GM21423 (cell line): ENCODE measurements around the gene RFPL3.
"Not testable (repeated sequence)": the region's sequence is repeated elsewhere in the genome, so short reads cannot be mapped to it uniquely, and the experiment has no call there.

Experiments
- ATAC-seq: cut with Tn5 transposase; IDR thresholded peaks from one replicate; pipeline ENCODE4 v1.9.1; 2021; ENCODE audit warnings: mild to moderate bottlenecking, moderate library complexity; ENCODE audit not compliant: unreplicated experiment

The RFPL3 gene

GRCh38 chr22:32357567-32357966 is at the start of gene RFPL3:
RFPL3 (plus strand) TSS chr22:32357867; CDS start chr22:32358072, 205 bp downstream.
- not testable (repeated sequence) for ATAC-seq

- no peak for ATAC-seq
Measured at GRCh38 chr22:32308191-32308590, 49.5 kb upstream of the RFPL3 start.

- ATAC-seq: no peak
Measured at GRCh38 chr22:32308934-32309333, 48.7 kb upstream of the RFPL3 start.

GRCh38 chr22:32309585-32310251 is 47.9 kb upstream of the RFPL3 start:
- ATAC-seq: no peak

- no peak for ATAC-seq
Measured at GRCh38 chr22:32310777-32311176, 46.9 kb upstream of the RFPL3 start.

GRCh38 chr22:32311551-32312071 is 46.1 kb upstream of the RFPL3 start:
- no peak for ATAC-seq

- ATAC-seq: no peak
Measured at GRCh38 chr22:32312748-32313147, 44.9 kb upstream of the RFPL3 start.

GRCh38 chr22:32313532-32313931 is 44.1 kb upstream of the RFPL3 start:
- ATAC-seq: no peak

GRCh38 chr22:32317524-32317923 is 40.1 kb upstream of the RFPL3 start:
- ATAC-seq: no peak

GRCh38 chr22:32318361-32318760 is 39.3 kb upstream of the RFPL3 start:
- ATAC-seq: no peak

- no peak for ATAC-seq
Measured at GRCh38 chr22:32319861-32320406, 37.7 kb upstream of the RFPL3 start.

- no peak for ATAC-seq
Measured at GRCh38 chr22:32322986-32323385, 34.7 kb upstream of the RFPL3 start.

- no peak for ATAC-seq
Measured at GRCh38 chr22:32323513-32324164, 34.0 kb upstream of the RFPL3 start.

- ATAC-seq: no peak
Measured at GRCh38 chr22:32324505-32325415, 32.9 kb upstream of the RFPL3 start.

- ATAC-seq: no peak
Measured at GRCh38 chr22:32325416-32325801, 32.3 kb upstream of the RFPL3 start.

GRCh38 chr22:32325811-32326237 is 31.8 kb upstream of the RFPL3 start:
- no peak for ATAC-seq

- ATAC-seq: no peak
Measured at GRCh38 chr22:32326647-32327046, 31.0 kb upstream of the RFPL3 start.

GRCh38 chr22:32327066-32327465 is 30.6 kb upstream of the RFPL3 start:
- ATAC-seq: no peak

- no peak for ATAC-seq
Measured at GRCh38 chr22:32327596-32328171, 30.0 kb upstream of the RFPL3 start.

- ATAC-seq: no peak
Measured at GRCh38 chr22:32328306-32329201, 29.1 kb upstream of the RFPL3 start.
